ENCODE measurements around the gene PYHIN1.

DNA sequence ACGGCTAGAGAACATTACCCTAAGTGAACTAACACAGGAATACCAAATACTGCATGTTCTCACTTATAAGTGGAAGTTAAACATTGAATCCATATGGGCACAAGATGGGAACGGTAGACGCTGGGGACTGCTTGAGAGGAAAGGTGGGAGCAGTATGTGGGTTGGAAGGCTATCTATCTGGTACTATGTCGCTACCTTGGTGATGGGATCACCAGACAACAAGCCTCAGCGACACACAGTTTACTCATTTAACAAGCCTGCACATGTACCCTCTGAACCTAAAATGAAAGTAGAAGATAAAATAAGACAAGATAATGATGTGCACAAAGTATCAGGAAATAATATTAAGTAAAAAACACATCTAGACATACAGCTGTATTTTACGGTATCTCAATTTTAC, 819 bp downstream of the PYHIN1 start:
- no peak for TF ChIP-seq EZH2 (IDR thresholded peaks at IDR 0.05; ENCODE audit: insufficient read depth, poor library complexity, severe bottlenecking)
- TF ChIP-seq EZH2phosphoT487 (IDR thresholded peaks at IDR 0.05; ENCODE audit: insufficient read depth, low read depth), result no peak

Data from GM23248 (cell line).